ENCODE measurements around the gene CYP19A1.

DNA sequence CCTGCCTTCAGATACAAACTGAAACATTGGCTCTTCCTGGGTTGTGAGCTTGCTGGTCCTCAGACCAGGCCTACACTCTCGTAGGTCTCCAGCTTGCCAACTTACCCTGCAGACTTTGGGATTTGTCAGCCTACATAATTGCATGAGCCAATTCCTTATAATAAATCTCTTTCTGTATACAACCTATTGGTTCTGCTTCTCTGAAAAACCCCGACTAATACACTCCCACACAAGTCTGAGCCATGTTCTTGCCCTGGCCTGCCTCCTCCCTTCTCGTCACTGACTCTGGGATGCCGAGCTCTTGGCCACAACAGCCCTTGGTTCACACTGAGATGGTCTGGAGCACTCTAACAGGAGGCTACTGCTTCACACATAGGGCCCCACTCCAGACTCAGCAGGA, 9.5 kb downstream of the CYP19A1 start:
- TF ChIP-seq CTCF (IDR thresholded peaks at IDR 0.05) (no peak), POLR2A (IDR thresholded peaks at IDR 0.05) (no peak)
